GM20000 (cell line): ENCODE results near the gene NCS1.

Experiments
- DNase-seq: peaks from one replicate; pipeline ENCODE4 v3.0.0; 2012; ENCODE audit warnings: low spot score
- CTCF ChIP-seq: IDR thresholded peaks from 2 replicates; pipeline ENCODE4 v1.5.1; 2012; ENCODE audit warnings: mild to moderate bottlenecking, control low read depth; ENCODE audit errors: extremely low read depth, missing control alignments

Gene NCS1

GRCh38 chr9:130200038-130200849, 28.0 kb downstream of the NCS1 start:
- no peak for DNase-seq
- no peak for TF ChIP-seq CTCF

GRCh38 chr9:130201399-130201873, 29.2 kb downstream of the NCS1 start:
- TF ChIP-seq CTCF: no peak
- DNase-seq: no peak

GRCh38 chr9:130201974-130202373, 29.8 kb downstream of the NCS1 start:
- DNase-seq: no peak
- no peak for TF ChIP-seq CTCF

- TF ChIP-seq CTCF: no peak
- DNase-seq: no peak
These were observed 32.1 kb downstream of the NCS1 start for GRCh38 chr9:130204341-130204740.

- DNase-seq: no peak
- no peak for TF ChIP-seq CTCF
These were observed 32.8 kb downstream of the NCS1 start for GRCh38 chr9:130204959-130205358.

GRCh38 chr9:130205912-130206311, 33.7 kb downstream of the NCS1 start:
- no peak for TF ChIP-seq CTCF
- no peak for DNase-seq

GRCh38 chr9:130206579-130206978, 34.4 kb downstream of the NCS1 start:
- TF ChIP-seq CTCF: no peak
- no peak for DNase-seq
